ENCODE results near the gene CFAP54.

GRCh38 chr12:96669786-96670185 is 180.4 kb downstream of the CFAP54 start:
- TF ChIP-seq, protein P1, sequence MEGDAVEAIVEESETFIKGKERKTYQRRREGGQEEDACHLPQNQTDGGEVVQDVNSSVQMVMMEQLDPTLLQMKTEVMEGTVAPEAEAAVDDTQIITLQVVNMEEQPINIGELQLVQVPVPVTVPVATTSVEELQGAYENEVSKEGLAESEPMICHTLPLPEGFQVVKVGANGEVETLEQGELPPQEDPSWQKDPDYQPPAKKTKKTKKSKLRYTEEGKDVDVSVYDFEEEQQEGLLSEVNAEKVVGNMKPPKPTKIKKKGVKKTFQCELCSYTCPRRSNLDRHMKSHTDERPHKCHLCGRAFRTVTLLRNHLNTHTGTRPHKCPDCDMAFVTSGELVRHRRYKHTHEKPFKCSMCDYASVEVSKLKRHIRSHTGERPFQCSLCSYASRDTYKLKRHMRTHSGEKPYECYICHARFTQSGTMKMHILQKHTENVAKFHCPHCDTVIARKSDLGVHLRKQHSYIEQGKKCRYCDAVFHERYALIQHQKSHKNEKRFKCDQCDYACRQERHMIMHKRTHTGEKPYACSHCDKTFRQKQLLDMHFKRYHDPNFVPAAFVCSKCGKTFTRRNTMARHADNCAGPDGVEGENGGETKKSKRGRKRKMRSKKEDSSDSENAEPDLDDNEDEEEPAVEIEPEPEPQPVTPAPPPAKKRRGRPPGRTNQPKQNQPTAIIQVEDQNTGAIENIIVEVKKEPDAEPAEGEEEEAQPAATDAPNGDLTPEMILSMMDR (IDR thresholded peaks at IDR 0.05; ENCODE audit: extremely low read depth in 1 of 2, insufficient read depth in 1 of 2, low read depth in 1 of 2, low read length in 2 of 2) = no peak
- TF ChIP-seq, protein P2, sequence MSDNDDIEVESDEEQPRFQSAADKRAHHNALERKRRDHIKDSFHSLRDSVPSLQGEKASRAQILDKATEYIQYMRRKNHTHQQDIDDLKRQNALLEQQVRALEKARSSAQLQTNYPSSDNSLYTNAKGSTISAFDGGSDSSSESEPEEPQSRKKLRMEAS (IDR thresholded peaks at IDR 0.05; ENCODE audit: insufficient read depth, insufficient read length) = no peak
- TF ChIP-seq POLR2A (IDR thresholded peaks at IDR 0.05; ENCODE audit: low read depth, low read length) = no peak

All from endothelial cell of umbilical vein (primary cell).